GM12878 (cell line): ENCODE results near the gene MYO3B. TPM values are rescaled to one million over a fixed set of nuclear protein-coding genes. Genes with fewer than 3 reads are reported as not detected.
A peak's percentile ranks its signal among the peaks of the same experiment; 100 is the strongest.

Experiments used
- ATF7 ChIP-seq: fragments of 450-650 bp; IDR thresholded peaks from 2 replicates; pipeline ENCODE4 v1.6.1; 2016; ENCODE audit warnings: low read depth, mild to moderate bottlenecking
- CEBPB ChIP-seq, 2 experiments: fragments of 150-350 bp in 1 of 2; IDR thresholded peaks; 2 replicates each; pipeline ENCODE4 v1.6.1; 2012 to 2014; ENCODE audit warnings: low read depth in 2 of 2, low read length in 2 of 2, borderline replicate concordance in 1 of 2, inconsistent platforms in 1 of 2
- CEBPZ ChIP-seq: fragments of 150-350 bp; IDR thresholded peaks from 2 replicates; pipeline ENCODE4 v1.6.1; 2016; ENCODE audit warnings: low read depth, low read length
- CHD2 ChIP-seq: IDR thresholded peaks from 2 replicates; pipeline ENCODE4 v1.6.1; 2011; ENCODE audit warnings: low read depth, low read length, improper control_type of control experiment, borderline replicate concordance
- DPF2 ChIP-seq: fragments of 450-650 bp; IDR thresholded peaks from 2 replicates; pipeline ENCODE4 v1.6.1; 2017; ENCODE audit warnings: mild to moderate bottlenecking
- E2F4 ChIP-seq: IDR thresholded peaks from 2 replicates; pipeline ENCODE4 v1.6.1; 2012; ENCODE audit warnings: low read depth, low read length, improper control_type of control experiment
- ETV6 ChIP-seq, 2 experiments: fragments of 450-650 bp in 1 of 2; IDR thresholded peaks in 1 of 2; conservative IDR thresholded peaks in 1 of 2; 2 replicates each; pipeline ENCODE4 v1.6.1; 2014; ENCODE audit warnings: antibody characterized with exemption in 1 of 2, borderline replicate concordance in 1 of 2, low read depth in 1 of 2, mild to moderate bottlenecking in 1 of 2, moderate library complexity in 1 of 2
- GABPA ChIP-seq: IDR thresholded peaks from 2 replicates; pipeline ENCODE4 v1.6.1; 2014; ENCODE audit warnings: antibody characterized with exemption, low read depth, mild to moderate bottlenecking, inconsistent platforms
- LARP7 ChIP-seq: fragments of 450-650 bp; IDR thresholded peaks from 2 replicates; pipeline ENCODE4 v1.6.1; 2017; ENCODE audit warnings: mild to moderate bottlenecking
- MEF2A ChIP-seq: IDR thresholded peaks from 2 replicates; pipeline ENCODE4 v1.6.1; 2011; ENCODE audit warnings: low read depth, mild to moderate bottlenecking, low read length, moderate library complexity; ENCODE audit not compliant: insufficient read depth
- MTA3 ChIP-seq: IDR thresholded peaks from 2 replicates; pipeline ENCODE4 v1.6.1; 2012; ENCODE audit warnings: low read length, inconsistent platforms, borderline replicate concordance
- MXI1 ChIP-seq: fragments of 150-350 bp; IDR thresholded peaks from 2 replicates; pipeline ENCODE4 v1.6.1; 2011; ENCODE audit warnings: low read depth, mild to moderate bottlenecking, inconsistent platforms, low read length, improper control_type of control experiment
- NFIC ChIP-seq: IDR thresholded peaks from 2 replicates; pipeline ENCODE4 v1.6.1; 2012; ENCODE audit warnings: low read depth, mild to moderate bottlenecking, inconsistent platforms, low read length, moderate library complexity
- POLR2A ChIP-seq: IDR thresholded peaks from 2 replicates; pipeline ENCODE4 v1.6.1; 2011; ENCODE audit warnings: low read depth, mild to moderate bottlenecking, low read length
- RUNX3 ChIP-seq: IDR thresholded peaks from 2 replicates; pipeline ENCODE4 v1.6.1; 2012; ENCODE audit warnings: low read length, inconsistent platforms
- SIN3A ChIP-seq: IDR thresholded peaks from 2 replicates; pipeline ENCODE4 v1.6.1; 2012; ENCODE audit warnings: low read depth, low read length, improper control_type of control experiment
- SMAD5 ChIP-seq: IDR thresholded peaks from 2 replicates; pipeline ENCODE4 v1.6.1; 2016; ENCODE audit warnings: antibody characterized with exemption, low read depth
- SREBF2 ChIP-seq: IDR thresholded peaks from 2 replicates; pipeline ENCODE4 v1.6.1; 2012; ENCODE audit warnings: mild to moderate bottlenecking, low read length
- STAT3 ChIP-seq: IDR thresholded peaks from 2 replicates; pipeline ENCODE4 v1.6.1; 2011; ENCODE audit warnings: low read depth, low read length, improper control_type of control experiment
- SUPT20H ChIP-seq: IDR thresholded peaks from 2 replicates; pipeline ENCODE4 v1.6.1; 2011; ENCODE audit warnings: low read depth, mild to moderate bottlenecking, low read length, moderate library complexity, borderline replicate concordance; ENCODE audit not compliant: control insufficient read depth
- TCF12 ChIP-seq: IDR thresholded peaks from 2 replicates; pipeline ENCODE4 v1.6.1; 2011; ENCODE audit warnings: low read depth, mild to moderate bottlenecking, low read length
- ZNF207 ChIP-seq: fragments of 450-650 bp; IDR thresholded peaks from 2 replicates; pipeline ENCODE4 v1.6.1; 2014; ENCODE audit warnings: antibody characterized with exemption, mild to moderate bottlenecking, borderline replicate concordance
- ZNF622 ChIP-seq: fragments of 450-650 bp; IDR thresholded peaks from 2 replicates; pipeline ENCODE4 v1.6.1; 2017; ENCODE audit warnings: mild to moderate bottlenecking, inconsistent platforms
- polyA plus RNA-seq, 11 experiments: library from polyadenylated mRNA; depleted of rRNA in 4 of 11; unstranded in 6 of 11; stranded (reverse) in 5 of 11; fragments of >200 nt; fragmentation: Nextera tagmentation in 4 of 11; fragmentation: Illumina TruSeq in 1 of 11; extraction: Ambion mirVana in 4 of 11; extraction: Trizol in 1 of 11; gene quantifications; 1 replicate in 1 of 11; 2 replicates in 10 of 11; pipeline versions ENCODE4 v1.2.1 to v1.2.3, GENCODE V29; 2011 to 2016; ENCODE audit warnings: inconsistent platforms in 2 of 11, missing spikeins in 2 of 11, low read depth in 1 of 11
- total RNA-seq, 4 experiments: library from RNA; depleted of rRNA in 3 of 4; stranded (reverse); fragments of >200 nt in 3 of 4; fragmentation: Illumina TruSeq in 1 of 4; extraction: Trizol in 1 of 4; gene quantifications; 2 replicates each; pipeline versions ENCODE4 v1.2.1 to v1.2.3, GENCODE V29; 2013 to 2021
- TF ChIP-seq, protein P1 (sequence below): fragments of 450-650 bp; IDR thresholded peaks from 2 replicates; pipeline ENCODE4 v1.6.1; 2016; ENCODE audit warnings: mild to moderate bottlenecking
- TF ChIP-seq, protein P2 (sequence below): fragments of 450-650 bp; IDR thresholded peaks from 2 replicates; pipeline ENCODE4 v1.6.1; 2017; ENCODE audit warnings: antibody characterized with exemption, mild to moderate bottlenecking, moderate library complexity

The MYO3B gene
- total and polyA plus RNA-seq, 10 of the 15 experiments (the other 5 are each of a cell fraction or from before 2014, with no cell fraction given) = 1.1 to 7.1 (median 2.1) TPM

GRCh38 chr2:170310876-170311502 lies 133.0 kb downstream of the MYO3B start (continued):
- TF ChIP-seq E2F4 (no peak), ZNF622 (no peak), TCF12 (no peak), ATF7 (peak; percentile 81), LARP7 (no peak), CEBPZ (no peak), DPF2 (peak; percentile 76), SUPT20H (no peak), CHD2 (no peak), SIN3A (no peak), ZNF207 (no peak), SMAD5 (no peak), CEBPB (IDR thresholded peaks at IDR 0.05; ENCODE audit: borderline replicate concordance in 1 of 2, low read depth in 2 of 2, low read length in 2 of 2) (no peak), MEF2A (no peak), SREBF2 (no peak), ETV6 (conservative IDR thresholded peaks at IDR 0.05 in 1 of 2, IDR thresholded peaks at IDR 0.05 in 1 of 2; ENCODE audit: borderline replicate concordance in 1 of 2, low read depth in 1 of 2) (no peak), STAT3 (no peak), POLR2A (no peak), GABPA (no peak), MTA3 (no peak), MXI1 (no peak), RUNX3 (peak; percentile 51; the same call in 1 of the 2 replicates), NFIC (peak; percentile 28; the same call in 1 of the 2 replicates)
- TF ChIP-seq, protein P1, sequence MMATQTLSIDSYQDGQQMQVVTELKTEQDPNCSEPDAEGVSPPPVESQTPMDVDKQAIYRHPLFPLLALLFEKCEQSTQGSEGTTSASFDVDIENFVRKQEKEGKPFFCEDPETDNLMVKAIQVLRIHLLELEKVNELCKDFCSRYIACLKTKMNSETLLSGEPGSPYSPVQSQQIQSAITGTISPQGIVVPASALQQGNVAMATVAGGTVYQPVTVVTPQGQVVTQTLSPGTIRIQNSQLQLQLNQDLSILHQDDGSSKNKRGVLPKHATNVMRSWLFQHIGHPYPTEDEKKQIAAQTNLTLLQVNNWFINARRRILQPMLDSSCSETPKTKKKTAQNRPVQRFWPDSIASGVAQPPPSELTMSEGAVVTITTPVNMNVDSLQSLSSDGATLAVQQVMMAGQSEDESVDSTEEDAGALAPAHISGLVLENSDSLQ = no peak
- TF ChIP-seq, protein P2, sequence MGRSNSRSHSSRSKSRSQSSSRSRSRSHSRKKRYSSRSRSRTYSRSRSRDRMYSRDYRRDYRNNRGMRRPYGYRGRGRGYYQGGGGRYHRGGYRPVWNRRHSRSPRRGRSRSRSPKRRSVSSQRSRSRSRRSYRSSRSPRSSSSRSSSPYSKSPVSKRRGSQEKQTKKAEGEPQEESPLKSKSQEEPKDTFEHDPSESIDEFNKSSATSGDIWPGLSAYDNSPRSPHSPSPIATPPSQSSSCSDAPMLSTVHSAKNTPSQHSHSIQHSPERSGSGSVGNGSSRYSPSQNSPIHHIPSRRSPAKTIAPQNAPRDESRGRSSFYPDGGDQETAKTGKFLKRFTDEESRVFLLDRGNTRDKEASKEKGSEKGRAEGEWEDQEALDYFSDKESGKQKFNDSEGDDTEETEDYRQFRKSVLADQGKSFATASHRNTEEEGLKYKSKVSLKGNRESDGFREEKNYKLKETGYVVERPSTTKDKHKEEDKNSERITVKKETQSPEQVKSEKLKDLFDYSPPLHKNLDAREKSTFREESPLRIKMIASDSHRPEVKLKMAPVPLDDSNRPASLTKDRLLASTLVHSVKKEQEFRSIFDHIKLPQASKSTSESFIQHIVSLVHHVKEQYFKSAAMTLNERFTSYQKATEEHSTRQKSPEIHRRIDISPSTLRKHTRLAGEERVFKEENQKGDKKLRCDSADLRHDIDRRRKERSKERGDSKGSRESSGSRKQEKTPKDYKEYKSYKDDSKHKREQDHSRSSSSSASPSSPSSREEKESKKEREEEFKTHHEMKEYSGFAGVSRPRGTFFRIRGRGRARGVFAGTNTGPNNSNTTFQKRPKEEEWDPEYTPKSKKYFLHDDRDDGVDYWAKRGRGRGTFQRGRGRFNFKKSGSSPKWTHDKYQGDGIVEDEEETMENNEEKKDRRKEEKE = no peak
